HG02759 (cell line): ENCODE measurements around the gene TJP3.
"Not testable (repeated sequence)": the region's sequence is repeated elsewhere in the genome, so short reads cannot be mapped to it uniquely, and the experiment has no call there.

ENCODE experiments used
- ATAC-seq: cut with Tn5 transposase; IDR thresholded peaks from one replicate; pipeline ENCODE4 v1.9.1; 2021; ENCODE audit warnings: mild to moderate bottlenecking, moderate library complexity; ENCODE audit not compliant: unreplicated experiment

Gene TJP3

GRCh38 chr19:3765757-3766156, 57.6 kb downstream of the TJP3 start:
- not testable (repeated sequence) for ATAC-seq

GRCh38 chr19:3766520-3766919, 58.3 kb downstream of the TJP3 start:
- ATAC-seq, result no peak

GRCh38 chr19:3767050-3767449, 58.9 kb downstream of the TJP3 start:
- ATAC-seq, result no peak

GRCh38 chr19:3768015-3768747, 60.0 kb downstream of the TJP3 start:
- ATAC-seq, result no peak

- ATAC-seq, result no peak
Observed at GRCh38 chr19:3768748-3769099, 60.5 kb downstream of the TJP3 start.

- ATAC-seq, result no peak
Observed at GRCh38 chr19:3769494-3769893, 61.3 kb downstream of the TJP3 start.

GRCh38 chr19:3770136-3770999, 62.2 kb downstream of the TJP3 start:
- no peak for ATAC-seq

- ATAC-seq, result no peak
Observed at GRCh38 chr19:3771000-3771905, 63.1 kb downstream of the TJP3 start.

- ATAC-seq, result no peak
Observed at GRCh38 chr19:3771906-3772455, 63.8 kb downstream of the TJP3 start, which contains the start of gene RAX2. TSS of gene RAX2 (minus strand) at chr19:3772228. CDS start at chr19:3771742, 486 bp downstream.

GRCh38 chr19:3773814-3774515, 65.8 kb downstream of the TJP3 start:
- ATAC-seq, result no peak

- no peak for ATAC-seq
Observed at GRCh38 chr19:3774621-3775373, 66.6 kb downstream of the TJP3 start.

GRCh38 chr19:3775374-3775711, 67.2 kb downstream of the TJP3 start:
- no peak for ATAC-seq

- ATAC-seq, result no peak
Observed at GRCh38 chr19:3775831-3776230, 67.6 kb downstream of the TJP3 start.

- ATAC-seq, result no peak
Observed at GRCh38 chr19:3776479-3777040, 68.4 kb downstream of the TJP3 start.

GRCh38 chr19:3778104-3778867, 70.1 kb downstream of the TJP3 start:
- no peak for ATAC-seq

- no peak for ATAC-seq
Observed at GRCh38 chr19:3778899-3779723, 70.9 kb downstream of the TJP3 start.

GRCh38 chr19:3780786-3781304, 72.7 kb downstream of the TJP3 start:
- ATAC-seq, result no peak
